ENCODE results near the gene KCNG2.
"Not testable (repeated sequence)": the region's sequence is repeated elsewhere in the genome, so short reads cannot be mapped to it uniquely, and the experiment has no call there.

KCNG2 gene

GRCh38 chr18:79862562-79862961 is 64.8 kb downstream of the KCNG2 start:
- Histone ChIP-seq H4K20me1 (ENCODE audit: low read depth, low read length) (no peaks in the 10 kb centered on the region), H3K79me2 (ENCODE audit: insufficient read depth, low read length) (no peaks in the 10 kb centered on the region), H3K36me3 (ENCODE audit: low read length) (no peaks in the 10 kb centered on the region), H3K4me3 (ENCODE audit: insufficient read depth, low read length, poor library complexity, severe bottlenecking) (no peak overlapping the region), H3K27me3 (ENCODE audit: low read length) (no peaks in the 10 kb centered on the region), H3K9me3 (ENCODE audit: insufficient read depth, low read length) (no peaks in the 10 kb centered on the region), H3K4me2 (ENCODE audit: low read depth, low read length, poor library complexity, severe bottlenecking) (no peak overlapping the region), H3K27ac (ENCODE audit: low read depth, low read length) (no peak overlapping the region), H2AFZ (ENCODE audit: low read depth, low read length, severe bottlenecking) (no peak overlapping the region), H3K9ac (ENCODE audit: low read length) (no peak overlapping the region), H3F3A (ENCODE audit: insufficient read depth) (no peaks in the 10 kb centered on the region), H3K9me2 (replicated peaks; ENCODE audit: insufficient read depth, low read length) (no peaks in the 10 kb centered on the region)
- TF ChIP-seq CTCF (IDR thresholded peaks at IDR 0.05; ENCODE audit: insufficient read depth, low read length, poor library complexity, severe bottlenecking) (no peak), EZH2phosphoT487 (conservative IDR thresholded peaks at IDR 0.05; ENCODE audit: low read length) (no peak)

DNA sequence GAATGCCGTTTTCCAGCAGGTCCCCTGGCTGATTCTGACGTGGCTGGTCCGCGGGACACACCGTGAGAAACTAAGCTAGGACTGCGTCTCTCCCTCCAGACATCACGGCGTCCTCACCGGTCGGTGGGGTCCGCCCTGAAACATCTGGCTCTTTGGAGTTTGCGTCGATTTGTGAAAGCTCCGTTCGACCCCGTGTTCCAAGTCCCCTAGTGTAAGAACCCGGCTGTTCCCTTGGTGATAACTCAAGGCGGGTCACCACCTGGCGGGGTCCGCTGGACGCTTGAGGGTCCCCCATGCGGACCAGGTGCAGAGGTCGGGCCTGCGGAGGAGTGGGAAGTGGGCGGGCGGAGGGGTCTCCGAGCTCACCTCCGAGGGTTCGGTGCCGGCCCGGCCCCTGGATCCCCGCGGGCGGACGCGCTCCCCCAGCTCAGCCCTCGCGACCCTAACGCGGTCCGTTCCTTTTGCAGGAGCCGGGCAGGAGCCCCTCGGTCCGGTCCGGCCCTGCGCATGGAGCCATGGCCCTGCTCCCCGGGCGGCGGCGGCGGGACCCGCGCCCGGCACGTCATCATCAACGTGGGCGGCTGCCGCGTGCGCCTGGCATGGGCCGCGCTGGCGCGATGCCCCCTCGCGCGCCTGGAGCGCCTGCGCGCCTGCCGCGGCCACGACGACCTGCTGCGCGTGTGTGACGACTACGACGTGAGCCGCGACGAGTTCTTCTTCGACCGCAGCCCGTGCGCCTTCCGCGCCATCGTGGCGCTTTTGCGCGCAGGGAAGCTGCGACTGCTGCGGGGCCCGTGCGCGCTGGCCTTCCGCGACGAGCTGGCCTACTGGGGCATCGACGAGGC is 65.6 kb downstream of the KCNG2 start:
- no peaks in the 10 kb centered on the region for H3K79me2 ChIP-seq (ENCODE audit: insufficient read depth, low read length)
- H3K27me3 ChIP-seq (ENCODE audit: low read length), result no peaks in the 10 kb centered on the region
- H3K4me2 ChIP-seq (ENCODE audit: low read depth, low read length, poor library complexity, severe bottlenecking), result no peak overlapping the region
- no peak overlapping the region for H2AFZ ChIP-seq (ENCODE audit: low read depth, low read length, severe bottlenecking)
- H3K9me3 ChIP-seq (ENCODE audit: insufficient read depth, low read length), result no peaks in the 10 kb centered on the region
- H3K36me3 ChIP-seq (ENCODE audit: low read length), result no peaks in the 10 kb centered on the region
- no peak for TF ChIP-seq CTCF (IDR thresholded peaks at IDR 0.05; ENCODE audit: insufficient read depth, low read length, poor library complexity, severe bottlenecking)
- TF ChIP-seq EZH2phosphoT487 (conservative IDR thresholded peaks at IDR 0.05; ENCODE audit: low read length), result no peak
- no peaks in the 10 kb centered on the region for H3F3A ChIP-seq (ENCODE audit: insufficient read depth)
- H3K9me2 ChIP-seq (replicated peaks; ENCODE audit: insufficient read depth, low read length), result no peaks in the 10 kb centered on the region
- H4K20me1 ChIP-seq (ENCODE audit: low read depth, low read length), result no peaks in the 10 kb centered on the region
- no peak overlapping the region for H3K27ac ChIP-seq (ENCODE audit: low read depth, low read length)
- H3K4me3 ChIP-seq (ENCODE audit: insufficient read depth, low read length, poor library complexity, severe bottlenecking), result no peak overlapping the region
- no peak overlapping the region for H3K9ac ChIP-seq (ENCODE audit: low read length)

GRCh38 chr18:79864006-79864725 is 66.4 kb downstream of the KCNG2 start:
- no peak overlapping the region for H3K4me3 ChIP-seq (ENCODE audit: insufficient read depth, low read length, poor library complexity, severe bottlenecking)
- no peaks in the 10 kb centered on the region for H3K79me2 ChIP-seq (ENCODE audit: insufficient read depth, low read length)
- no peak overlapping the region for H3K27ac ChIP-seq (ENCODE audit: low read depth, low read length)
- no peaks in the 10 kb centered on the region for H3K9me3 ChIP-seq (ENCODE audit: insufficient read depth, low read length)
- H3K9ac ChIP-seq (ENCODE audit: low read length), result no peak overlapping the region
- H3K27me3 ChIP-seq (ENCODE audit: low read length), result no peaks in the 10 kb centered on the region
- no peak overlapping the region for H3K4me2 ChIP-seq (ENCODE audit: low read depth, low read length, poor library complexity, severe bottlenecking)
- no peak overlapping the region for H2AFZ ChIP-seq (ENCODE audit: low read depth, low read length, severe bottlenecking)
- H3K9me2 ChIP-seq (replicated peaks; ENCODE audit: insufficient read depth, low read length), result no peaks in the 10 kb centered on the region
- H3K36me3 ChIP-seq (ENCODE audit: low read length), result no peaks in the 10 kb centered on the region
- H3F3A ChIP-seq (ENCODE audit: insufficient read depth), result no peaks in the 10 kb centered on the region
- H4K20me1 ChIP-seq (ENCODE audit: low read depth, low read length), result no peaks in the 10 kb centered on the region
- no peak for TF ChIP-seq EZH2phosphoT487 (conservative IDR thresholded peaks at IDR 0.05; ENCODE audit: low read length)
- no peak for TF ChIP-seq CTCF (IDR thresholded peaks at IDR 0.05; ENCODE audit: insufficient read depth, low read length, poor library complexity, severe bottlenecking)

DNA sequence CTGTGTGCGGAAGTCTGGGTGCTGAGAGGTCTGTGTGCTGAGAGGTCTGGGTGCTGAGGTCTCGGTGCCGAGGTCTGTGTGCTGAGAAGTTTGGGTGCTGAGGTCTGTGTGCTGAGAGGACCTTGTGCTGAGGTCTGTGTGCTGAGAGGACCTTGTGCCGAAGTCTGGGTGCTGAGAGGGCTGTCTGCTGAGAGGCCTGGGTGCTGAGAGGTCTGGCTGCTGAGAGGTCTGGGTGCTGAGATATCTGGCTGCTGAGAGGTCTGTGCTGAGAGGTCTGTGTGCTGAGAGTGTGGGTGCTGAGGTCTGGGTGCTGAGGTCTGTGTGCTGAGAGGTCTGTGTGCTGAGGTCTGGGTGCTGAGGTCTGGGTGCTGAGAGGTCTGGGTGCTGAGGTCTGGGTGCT is 67.2 kb downstream of the KCNG2 start:
- H3K9me3 ChIP-seq (ENCODE audit: insufficient read depth, low read length); H2AFZ ChIP-seq (ENCODE audit: low read depth, low read length, severe bottlenecking); H4K20me1 ChIP-seq (ENCODE audit: low read depth, low read length); H3K4me2 ChIP-seq (ENCODE audit: low read depth, low read length, poor library complexity, severe bottlenecking); H3K27ac ChIP-seq (ENCODE audit: low read depth, low read length); H3K27me3 ChIP-seq (ENCODE audit: low read length); H3K4me3 ChIP-seq (ENCODE audit: insufficient read depth, low read length, poor library complexity, severe bottlenecking); H3K9me2 ChIP-seq (replicated peaks; ENCODE audit: insufficient read depth, low read length); H3K36me3 ChIP-seq (ENCODE audit: low read length); H3F3A ChIP-seq (ENCODE audit: insufficient read depth); H3K9ac ChIP-seq (ENCODE audit: low read length); H3K79me2 ChIP-seq (ENCODE audit: insufficient read depth, low read length): not testable (repeated sequence)

GRCh38 chr18:79865951-79866350 is 68.2 kb downstream of the KCNG2 start:
- not testable (repeated sequence) for H3K9me3 ChIP-seq (ENCODE audit: insufficient read depth, low read length); H3K27ac ChIP-seq (ENCODE audit: low read depth, low read length); H4K20me1 ChIP-seq (ENCODE audit: low read depth, low read length); H3F3A ChIP-seq (ENCODE audit: insufficient read depth); H3K27me3 ChIP-seq (ENCODE audit: low read length); H3K4me2 ChIP-seq (ENCODE audit: low read depth, low read length, poor library complexity, severe bottlenecking); H3K4me3 ChIP-seq (ENCODE audit: insufficient read depth, low read length, poor library complexity, severe bottlenecking); H3K79me2 ChIP-seq (ENCODE audit: insufficient read depth, low read length); H2AFZ ChIP-seq (ENCODE audit: low read depth, low read length, severe bottlenecking); H3K36me3 ChIP-seq (ENCODE audit: low read length); H3K9ac ChIP-seq (ENCODE audit: low read length); H3K9me2 ChIP-seq (replicated peaks; ENCODE audit: insufficient read depth, low read length)

Data from SU-DHL-6 (cell line).